Amniotic stem cell (primary cell): ENCODE measurements around the gene OST4.

ENCODE experiments used
- DNase-seq: peaks from one replicate; lab custom pipeline; 2025; lab: John Stamatoyannopoulos, UW

Gene OST4

GRCh38 chr2:27025281-27025800 is 46.1 kb downstream of the OST4 start:
- DNase-seq: no peak

GRCh38 chr2:27024812-27025211 is 46.6 kb downstream of the OST4 start:
- no peak for DNase-seq

GRCh38 chr2:27024188-27024587 is 47.3 kb downstream of the OST4 start:
- no peak for DNase-seq

GRCh38 chr2:27023740-27024139 is 47.7 kb downstream of the OST4 start:
- no peak for DNase-seq

- DNase-seq: no peak
Observed at GRCh38 chr2:27021253-27022049, 50.0 kb downstream of the OST4 start.
